GM23248 (cell line): ENCODE data around the gene PLCH1. TPM values are rescaled to one million over a fixed set of nuclear protein-coding genes. Genes with fewer than 3 reads are reported as not detected.

Experiments
- DNase-seq: peaks from one replicate; pipeline ENCODE4 v3.0.0-alpha.2; 2015
- H2AFZ ChIP-seq: fragments of 200-600 bp; sonication (generic); 2 replicates; pipeline ENCODE4 v1.6.1; 2016; ENCODE audit warnings: antibody characterized with exemption
- H3F3A ChIP-seq: fragments of 200-600 bp; sonication (generic); 2 replicates; pipeline ENCODE4 v1.6.1; 2016; ENCODE audit warnings: mild to moderate bottlenecking, antibody characterized with exemption, mixed run types; ENCODE audit not compliant: insufficient read depth
- H3K27ac ChIP-seq: fragments of 200-600 bp; sonication (generic); 2 replicates; pipeline ENCODE4 v1.5.1; 2016; ENCODE audit warnings: mild to moderate bottlenecking
- H3K27me3 ChIP-seq: fragments of 200-600 bp; sonication (generic); replicated peaks from 2 replicates; pipeline ENCODE4 v1.6.1; 2016; ENCODE audit warnings: mild to moderate bottlenecking; ENCODE audit not compliant: insufficient read depth
- H3K36me3 ChIP-seq: fragments of 200-600 bp; sonication (generic); 2 replicates; pipeline ENCODE4 v1.6.1; 2016; ENCODE audit warnings: low read depth, mild to moderate bottlenecking
- H3K4me1 ChIP-seq: fragments of 200-600 bp; sonication (generic); 2 replicates; pipeline ENCODE4 v1.6.1; 2016; ENCODE audit warnings: mild to moderate bottlenecking; ENCODE audit not compliant: insufficient read depth
- H3K4me2 ChIP-seq: fragments of 200-600 bp; sonication (generic); one replicate; pipeline ENCODE4 v1.6.1; 2016; ENCODE audit warnings: mild to moderate bottlenecking; ENCODE audit not compliant: unreplicated experiment
- H3K4me3 ChIP-seq: fragments of 200-600 bp; sonication (generic); 2 replicates; pipeline ENCODE4 v1.5.1; 2016; ENCODE audit warnings: mild to moderate bottlenecking
- H3K79me2 ChIP-seq: fragments of 200-600 bp; sonication (generic); 2 replicates; pipeline ENCODE4 v1.6.1; 2016; ENCODE audit warnings: mild to moderate bottlenecking; ENCODE audit not compliant: insufficient read depth
- H3K9ac ChIP-seq: fragments of 200-600 bp; sonication (generic); 2 replicates; pipeline ENCODE4 v1.6.1; 2016; ENCODE audit warnings: mild to moderate bottlenecking
- H3K9me2 ChIP-seq: fragments of 200-600 bp; sonication (generic); 2 replicates; pipeline ENCODE4 v1.6.1; 2016; ENCODE audit warnings: mixed run types, mild to moderate bottlenecking, moderate library complexity; ENCODE audit not compliant: insufficient read depth
- H3K9me3 ChIP-seq: fragments of 200-600 bp; sonication (generic); one replicate; pipeline ENCODE4 v1.6.1; 2017; ENCODE audit warnings: low read depth
- H4K20me1 ChIP-seq: fragments of 200-600 bp; sonication (generic); 2 replicates; pipeline ENCODE4 v1.6.0; 2016; ENCODE audit not compliant: insufficient read depth
- EZH2 ChIP-seq: fragments of 200-600 bp; sonication (generic); IDR thresholded peaks from 2 replicates; pipeline ENCODE4 v1.6.1; 2018; ENCODE audit warnings: antibody characterized with exemption, mild to moderate bottlenecking; ENCODE audit not compliant: insufficient read depth, poor library complexity, severe bottlenecking
- EZH2phosphoT487 ChIP-seq: fragments of 200-600 bp; sonication (generic); IDR thresholded peaks from 2 replicates; pipeline ENCODE4 v1.6.1; 2018; ENCODE audit warnings: antibody characterized with exemption, moderate library complexity, mild to moderate bottlenecking, low read depth; ENCODE audit not compliant: insufficient read depth
- WGBS, 2 experiments: methylation state at CpG; one replicate each; pipeline ENCODE4 v1.1.6; 2015 to 2017; ENCODE audit warnings: low lambda C conversion rate in 2 of 2, low coverage in 1 of 2; ENCODE audit errors: missing lambda C conversion rate in 2 of 2; 5-methylcytosine and 5-hydroxymethylcytosine counted together
- in situ Hi-C: fragments of 300-500 bp; cut with MboI; formaldehyde crosslinking; loops from 2 replicates; pipeline ENCODE4 v1.15.0; 2020
- polyA plus RNA-seq: library from polyadenylated mRNA; unstranded; fragments of >200 nt; fragmentation: Nextera tagmentation; extraction: Ambion mirVana; gene quantifications from 2 replicates; pipeline ENCODE4 v1.2.1, GENCODE V29; 2016
- total RNA-seq: library from RNA; depleted of rRNA; stranded (reverse); fragments of >200 nt; shearing (Covaris generic); gene quantifications from 2 replicates; pipeline ENCODE4 v1.2.3, GENCODE V29; 2014

Gene PLCH1
- total and polyA plus RNA-seq, 2 experiments from 2014 or later, result not detected

DNA sequence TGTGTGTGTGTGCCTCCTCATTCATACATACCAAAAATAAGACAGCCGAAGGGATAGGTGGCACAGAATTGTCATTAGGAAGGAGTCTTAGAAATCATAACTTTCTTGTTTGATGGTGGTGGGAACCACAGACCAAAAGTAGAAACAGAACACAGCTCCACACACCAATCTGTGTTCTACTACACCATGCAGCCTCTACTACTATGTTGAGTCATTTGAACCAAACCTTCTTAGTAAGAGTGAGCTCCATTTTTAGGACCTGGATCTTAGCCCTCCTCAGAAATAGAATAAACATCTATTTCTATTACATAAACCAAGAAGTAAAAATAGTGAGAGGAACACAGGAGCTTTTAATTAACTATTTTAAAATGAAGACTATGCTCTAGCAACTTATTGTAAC lies 27.9 kb upstream of the PLCH1 start:
- in situ Hi-C loops, result no loop called here
- no peaks in the 10 kb centered on the region for H4K20me1 ChIP-seq
- no peaks in the 10 kb centered on the region for H3F3A ChIP-seq
- no peak overlapping the region for H3K9ac ChIP-seq
- no peaks in the 10 kb centered on the region for H3K4me1 ChIP-seq
- no peak overlapping the region for H3K27ac ChIP-seq
- no peaks in the 10 kb centered on the region for H3K9me2 ChIP-seq
- H3K9me3 ChIP-seq, result no peaks in the 10 kb centered on the region
- TF ChIP-seq EZH2, result no peak
- TF ChIP-seq EZH2phosphoT487, result no peak
- H3K4me2 ChIP-seq, result no peak overlapping the region
- H3K79me2 ChIP-seq, result no peaks in the 10 kb centered on the region
- H3K4me3 ChIP-seq, result no peak overlapping the region
- H3K27me3 ChIP-seq, result no peaks in the 10 kb centered on the region
- no peak for DNase-seq
- no peak overlapping the region for H2AFZ ChIP-seq
- 100% methylated on average over 1 of the region's 1 CpG for WGBS, 2 experiments
- no peaks in the 10 kb centered on the region for H3K36me3 ChIP-seq

DNA sequence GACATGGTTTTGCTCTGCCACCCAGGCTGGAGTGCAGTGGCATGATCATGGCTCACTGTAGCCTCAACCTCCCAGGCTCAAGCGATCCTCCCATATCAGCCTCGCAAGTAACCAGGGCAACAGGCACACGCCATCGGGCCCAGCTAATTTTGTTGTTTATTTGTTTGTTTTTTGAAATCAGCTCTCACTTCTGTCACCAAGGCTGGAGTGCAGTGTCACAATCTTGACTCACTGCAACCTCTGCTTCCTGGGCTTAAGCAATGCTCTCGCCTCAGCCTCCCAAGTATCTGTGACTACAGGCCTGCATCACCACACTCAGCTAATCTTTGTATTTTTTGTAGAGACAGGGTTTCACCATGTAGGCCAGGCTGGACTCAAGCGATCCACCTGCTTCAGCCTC lies 26.3 kb upstream of the PLCH1 start:
- no peaks in the 10 kb centered on the region for H4K20me1 ChIP-seq
- no peaks in the 10 kb centered on the region for H3K27me3 ChIP-seq
- H3K9me2 ChIP-seq, result no peaks in the 10 kb centered on the region
- H3K4me2 ChIP-seq, result no peak overlapping the region
- H3F3A ChIP-seq, result no peaks in the 10 kb centered on the region
- H3K36me3 ChIP-seq, result no peaks in the 10 kb centered on the region
- H3K4me1 ChIP-seq, result no peaks in the 10 kb centered on the region
- H3K27ac ChIP-seq, result no peak overlapping the region
- no peak overlapping the region for H3K4me3 ChIP-seq
- no peak for TF ChIP-seq EZH2phosphoT487
- H3K9ac ChIP-seq, result no peak overlapping the region
- H2AFZ ChIP-seq, result no peak overlapping the region
- no peaks in the 10 kb centered on the region for H3K9me3 ChIP-seq
- WGBS, 2 experiments, result 94 to 95% methylated on average over 6 of the region's 6 CpGs
- no peaks in the 10 kb centered on the region for H3K79me2 ChIP-seq
- no peak for DNase-seq
- in situ Hi-C loops, result no loop called here

DNA sequence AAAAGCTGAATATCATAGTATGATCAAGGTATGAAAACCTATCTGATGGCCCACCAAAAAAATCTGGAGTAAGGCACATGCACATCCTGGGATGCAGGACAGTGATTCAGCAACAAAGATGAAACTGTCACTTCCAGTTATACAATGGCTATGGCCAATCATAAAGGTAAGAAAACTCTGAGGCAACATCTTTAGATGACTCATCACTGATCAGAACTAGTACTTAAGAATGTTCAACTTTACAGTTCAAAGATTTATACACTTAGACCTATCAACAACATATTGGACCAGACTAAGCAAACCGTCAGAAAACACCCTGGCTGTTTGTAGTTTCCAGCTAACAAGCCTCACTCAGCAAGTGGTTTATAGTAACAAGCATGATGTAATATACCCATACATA lies 21.3 kb upstream of the PLCH1 start:
- Histone ChIP-seq H4K20me1 (no peaks in the 10 kb centered on the region), H3K9me3 (no peaks in the 10 kb centered on the region), H3K27ac (no peak overlapping the region), H3K9me2 (no peaks in the 10 kb centered on the region), H3K4me1 (no peaks in the 10 kb centered on the region), H3K79me2 (no peaks in the 10 kb centered on the region), H3K4me3 (no peak overlapping the region), H3K27me3 (no peaks in the 10 kb centered on the region), H3K36me3 (no peaks in the 10 kb centered on the region), H2AFZ (no peak overlapping the region), H3K9ac (no peak overlapping the region), H3K4me2 (no peak overlapping the region), H3F3A (no peaks in the 10 kb centered on the region)
- in situ Hi-C loops, result no loop called here
- WGBS, 2 experiments, result 77 to 91% methylated on average over 1 of the region's 1 CpG
- peak; percentile 26 for DNase-seq
- TF ChIP-seq EZH2phosphoT487, result no peak
- TF ChIP-seq EZH2, result no peak

DNA sequence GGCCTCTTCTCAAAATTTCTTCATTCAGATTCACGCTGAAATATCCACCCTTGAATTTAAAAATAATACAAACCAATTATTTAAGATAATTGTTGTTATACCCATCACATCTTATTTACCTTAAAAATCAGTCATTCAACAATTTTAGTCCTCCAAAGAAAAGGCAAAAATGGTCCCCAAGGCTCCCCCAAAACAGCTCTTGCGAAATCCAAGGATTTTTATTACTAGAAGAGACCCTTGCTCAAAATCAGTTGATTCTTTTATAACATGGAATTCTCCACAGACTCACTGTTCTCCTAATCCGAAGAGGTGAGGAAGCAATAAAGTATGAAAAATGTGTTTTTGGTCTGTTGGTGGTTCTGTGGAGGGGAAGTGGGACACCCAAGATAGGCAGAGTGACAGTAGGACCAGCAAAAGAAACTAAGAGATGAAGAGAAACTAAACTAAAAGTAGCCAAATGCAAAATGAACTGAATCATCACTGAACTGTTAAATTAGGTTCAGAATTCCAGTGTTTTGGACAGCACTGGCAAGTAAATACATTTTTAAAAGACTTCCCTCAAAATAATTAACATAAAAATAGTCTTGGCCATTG lies 19.1 kb upstream of the PLCH1 start:
- TF ChIP-seq EZH2phosphoT487 (no peak), EZH2 (no peak)
- Histone ChIP-seq H3F3A (no peaks in the 10 kb centered on the region), H3K27ac (no peak overlapping the region), H3K4me1 (no peaks in the 10 kb centered on the region), H2AFZ (no peak overlapping the region), H3K4me3 (no peak overlapping the region), H3K9ac (no peak overlapping the region), H3K4me2 (no peak overlapping the region), H4K20me1 (no peaks in the 10 kb centered on the region), H3K79me2 (no peaks in the 10 kb centered on the region), H3K27me3 (no peaks in the 10 kb centered on the region), H3K9me2 (no peaks in the 10 kb centered on the region), H3K36me3 (no peaks in the 10 kb centered on the region), H3K9me3 (no peaks in the 10 kb centered on the region)
- in situ Hi-C loops, result no loop called here
- 87 to 91% methylated on average over 3 of the region's 3 CpGs for WGBS, 2 experiments
- DNase-seq, result no peak

DNA sequence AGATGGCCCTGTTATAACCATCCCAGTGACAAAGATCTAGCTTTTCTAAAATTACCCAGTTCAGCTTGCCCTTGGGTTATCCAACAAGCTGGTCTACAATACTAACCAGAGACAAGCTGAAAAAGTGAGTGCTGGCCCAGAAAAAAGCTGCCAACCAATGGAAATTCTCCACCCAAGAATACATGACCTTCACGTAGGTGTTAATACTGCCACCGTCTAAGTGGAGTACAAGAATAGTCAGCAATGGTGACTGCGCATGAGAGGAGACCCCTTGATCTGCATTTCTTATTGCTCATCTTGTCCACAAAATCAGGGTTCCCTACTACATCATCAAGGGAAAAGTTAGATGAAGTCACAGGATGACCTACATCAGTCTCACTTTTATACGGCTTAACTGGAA lies 15.8 kb upstream of the PLCH1 start:
- no peak for DNase-seq
- WGBS, 2 experiments, result 89 to 93% methylated on average over 4 of the region's 4 CpGs
- no peak overlapping the region for H3K4me2 ChIP-seq
- H3F3A ChIP-seq, result no peaks in the 10 kb centered on the region
- H3K27me3 ChIP-seq, result no peaks in the 10 kb centered on the region
- H2AFZ ChIP-seq, result no peak overlapping the region
- H3K36me3 ChIP-seq, result no peaks in the 10 kb centered on the region
- H3K4me1 ChIP-seq, result no peaks in the 10 kb centered on the region
- no peak for TF ChIP-seq EZH2
- in situ Hi-C loops, result no loop called here
- H3K9me3 ChIP-seq, result no peaks in the 10 kb centered on the region
- no peak overlapping the region for H3K9ac ChIP-seq
- no peak overlapping the region for H3K4me3 ChIP-seq
- no peaks in the 10 kb centered on the region for H3K9me2 ChIP-seq
- no peaks in the 10 kb centered on the region for H4K20me1 ChIP-seq
- no peak overlapping the region for H3K27ac ChIP-seq
- no peaks in the 10 kb centered on the region for H3K79me2 ChIP-seq
